ENCODE results near the gene WNT5A.

DNA sequence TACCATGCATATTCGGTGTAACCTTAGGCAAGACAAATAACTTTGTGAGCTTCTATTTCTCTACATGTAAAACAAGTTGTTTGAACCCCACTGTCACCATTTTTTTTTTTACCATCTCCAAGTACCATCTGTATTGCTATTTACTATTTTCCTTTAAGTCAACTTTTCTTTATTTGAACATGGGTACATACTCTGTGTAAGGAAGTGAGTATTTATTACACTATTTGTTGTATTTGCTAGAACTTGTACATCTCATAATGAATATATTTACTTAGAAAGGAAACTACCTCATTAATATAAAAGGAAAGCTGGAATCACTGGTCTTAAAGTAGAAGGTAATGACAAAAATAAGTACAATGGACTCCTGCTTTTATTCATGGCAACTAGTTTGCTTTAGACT is 69.9 kb downstream of the WNT5A start:
- TF ChIP-seq EZH2phosphoT487 (IDR thresholded peaks at IDR 0.05; ENCODE audit: low read depth, severe bottlenecking, unreplicated experiment) (no peak), EZH2 (IDR thresholded peaks at IDR 0.05; ENCODE audit: borderline replicate concordance) (no peak), CTCF (IDR thresholded peaks at IDR 0.05; ENCODE audit: poor library complexity) (no peak)

Measured in hepatocyte (in vitro differentiated cells).